Type B pancreatic cell (in vitro differentiated cells): ENCODE measurements around the gene HABP2. TPM values are rescaled to one million over a fixed set of nuclear protein-coding genes. Genes with fewer than 3 reads are reported as not detected.

Experiments used
- DNase-seq: peaks from one replicate; pipeline ENCODE4 v3.0.0; 2021; ENCODE audit warnings: mixed read lengths; ENCODE audit not compliant: unreplicated experiment; ENCODE audit errors: extremely low spot score
- H3K27ac Mint-ChIP-seq: 2 replicates; pipeline ENCODE4 v1.8.0; 2021; ENCODE audit warnings: mild to moderate bottlenecking, mixed read lengths
- H3K27me3 Mint-ChIP-seq: 2 replicates; pipeline ENCODE4 v1.8.0; 2021; ENCODE audit warnings: mixed read lengths
- H3K36me3 Mint-ChIP-seq: 2 replicates; pipeline ENCODE4 v1.8.0; 2021; ENCODE audit warnings: mixed read lengths
- H3K4me1 Mint-ChIP-seq: one replicate; pipeline ENCODE4 v1.8.0; 2021; ENCODE audit warnings: mixed read lengths; ENCODE audit not compliant: unreplicated experiment
- H3K4me3 Mint-ChIP-seq: 2 replicates; pipeline ENCODE4 v1.8.0; 2021; ENCODE audit warnings: mild to moderate bottlenecking, mixed read lengths
- H3K9me3 Mint-ChIP-seq: 2 replicates; pipeline ENCODE4 v1.8.0; 2021; ENCODE audit warnings: mixed read lengths
- total RNA-seq: library from RNA; stranded (reverse); gene quantifications from 2 replicates; pipeline ENCODE4 v1.2.1, GENCODE V29; 2021; ENCODE audit warnings: low replicate concordance
- TF ChIP-seq, protein P1 (sequence below): fragments of 200-600 bp; sonication (generic); conservative IDR thresholded peaks from 2 replicates; pipeline ENCODE4 v1.5.0; 2021; ENCODE audit warnings: antibody characterized with exemption, mild to moderate bottlenecking

HABP2 gene
- total RNA-seq, 1 donor from 2014 or later = 7.5 TPM

DNA sequence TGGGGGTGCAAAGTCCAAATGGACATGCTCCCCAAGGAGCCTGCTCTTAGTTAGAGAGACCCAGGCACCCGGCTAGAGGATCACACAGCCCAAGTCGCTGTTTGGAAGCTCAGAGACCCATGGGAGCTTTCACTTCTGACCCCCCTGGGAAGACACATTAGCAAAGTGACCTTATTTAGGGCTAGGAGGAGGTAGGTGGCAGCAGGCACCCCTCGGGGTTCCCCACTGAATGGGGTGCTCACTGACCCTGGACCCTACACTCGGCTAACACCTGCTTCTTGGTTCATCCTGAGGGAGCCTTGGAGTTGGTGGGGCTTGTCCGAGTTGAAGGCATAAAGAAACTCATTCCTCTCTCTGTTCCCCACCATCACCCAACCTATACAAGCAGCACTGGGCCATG lies 27.1 kb upstream of the HABP2 start:
- Mint-ChIP-seq H3K36me3 (no peaks in the 10 kb centered on the region), H3K4me1 (peaks cover 27% of the 10 kb centered on the region), H3K27me3 (peaks cover 31% of the 10 kb centered on the region), H3K4me3 (no peak overlapping the region), H3K27ac (no peak overlapping the region), H3K9me3 (no peaks in the 10 kb centered on the region)
- no peak for DNase-seq
- TF ChIP-seq, protein P1, sequence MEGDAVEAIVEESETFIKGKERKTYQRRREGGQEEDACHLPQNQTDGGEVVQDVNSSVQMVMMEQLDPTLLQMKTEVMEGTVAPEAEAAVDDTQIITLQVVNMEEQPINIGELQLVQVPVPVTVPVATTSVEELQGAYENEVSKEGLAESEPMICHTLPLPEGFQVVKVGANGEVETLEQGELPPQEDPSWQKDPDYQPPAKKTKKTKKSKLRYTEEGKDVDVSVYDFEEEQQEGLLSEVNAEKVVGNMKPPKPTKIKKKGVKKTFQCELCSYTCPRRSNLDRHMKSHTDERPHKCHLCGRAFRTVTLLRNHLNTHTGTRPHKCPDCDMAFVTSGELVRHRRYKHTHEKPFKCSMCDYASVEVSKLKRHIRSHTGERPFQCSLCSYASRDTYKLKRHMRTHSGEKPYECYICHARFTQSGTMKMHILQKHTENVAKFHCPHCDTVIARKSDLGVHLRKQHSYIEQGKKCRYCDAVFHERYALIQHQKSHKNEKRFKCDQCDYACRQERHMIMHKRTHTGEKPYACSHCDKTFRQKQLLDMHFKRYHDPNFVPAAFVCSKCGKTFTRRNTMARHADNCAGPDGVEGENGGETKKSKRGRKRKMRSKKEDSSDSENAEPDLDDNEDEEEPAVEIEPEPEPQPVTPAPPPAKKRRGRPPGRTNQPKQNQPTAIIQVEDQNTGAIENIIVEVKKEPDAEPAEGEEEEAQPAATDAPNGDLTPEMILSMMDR = no peak

DNA sequence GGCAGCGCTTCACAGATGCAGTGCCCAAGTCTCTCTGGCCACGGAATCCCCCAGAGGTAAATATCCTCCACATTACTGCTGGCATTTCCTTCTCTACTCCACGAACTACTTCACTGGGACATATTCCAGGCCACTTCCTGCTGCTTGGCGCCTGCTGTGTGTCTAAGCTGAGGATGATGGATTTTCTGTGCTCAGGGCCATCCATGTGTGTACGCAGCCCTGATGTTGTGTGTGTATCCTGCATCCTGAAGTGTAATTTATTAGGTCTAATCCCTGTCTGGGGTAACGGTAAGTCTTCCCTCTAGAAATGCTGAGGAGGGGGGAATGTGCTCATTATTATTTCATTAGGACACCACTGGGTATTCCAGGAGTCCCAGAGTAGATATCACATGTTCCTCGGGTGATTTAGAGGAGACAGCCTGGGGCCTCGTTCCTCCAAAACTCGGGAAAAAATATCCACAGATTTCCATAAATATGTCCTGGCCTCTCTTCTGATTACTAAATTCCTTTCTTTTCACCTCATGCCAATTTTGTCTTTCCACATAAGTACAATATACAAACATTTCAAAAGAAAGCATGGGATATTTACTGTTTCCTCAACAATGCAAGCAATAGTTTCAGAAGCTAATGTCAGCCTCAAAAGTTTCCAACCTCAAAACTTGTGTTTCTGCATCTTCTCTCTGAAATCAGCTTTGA lies 25.5 kb upstream of the HABP2 start:
- Mint-ChIP-seq H3K4me1 (peaks cover 23% of the 10 kb centered on the region), H3K27ac (no peak overlapping the region), H3K9me3 (no peaks in the 10 kb centered on the region), H3K4me3 (no peak overlapping the region), H3K27me3 (peaks cover 27% of the 10 kb centered on the region), H3K36me3 (no peaks in the 10 kb centered on the region)
- DNase-seq = no peak
- TF ChIP-seq, protein P1 = no peak

DNA sequence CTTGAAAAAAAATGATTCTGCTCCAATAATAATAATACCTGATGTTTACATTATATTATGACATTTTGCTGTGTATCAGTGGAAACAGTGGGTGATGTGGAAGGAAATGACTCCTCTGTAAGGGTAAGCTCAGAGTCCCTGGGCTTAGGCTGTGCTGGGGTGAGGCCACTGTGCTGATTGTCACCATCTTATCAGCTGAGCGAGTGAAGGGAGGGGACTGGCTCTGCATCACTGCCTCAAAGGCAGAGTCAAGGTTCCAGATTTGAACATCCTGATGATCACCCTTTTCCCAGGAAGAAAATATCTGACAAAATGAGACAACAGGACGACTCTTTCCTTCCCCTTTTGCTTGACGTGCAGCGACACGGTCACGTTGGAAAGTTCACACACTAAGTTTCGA lies 24.0 kb upstream of the HABP2 start:
- no peaks in the 10 kb centered on the region for H3K9me3 Mint-ChIP-seq
- no peak overlapping the region for H3K4me3 Mint-ChIP-seq
- H3K27ac Mint-ChIP-seq = no peak overlapping the region
- no peaks in the 10 kb centered on the region for H3K36me3 Mint-ChIP-seq
- H3K4me1 Mint-ChIP-seq = peaks cover 13% of the 10 kb centered on the region
- DNase-seq = no peak
- H3K27me3 Mint-ChIP-seq = peaks cover 26% of the 10 kb centered on the region
- TF ChIP-seq, protein P1 = no peak

DNA sequence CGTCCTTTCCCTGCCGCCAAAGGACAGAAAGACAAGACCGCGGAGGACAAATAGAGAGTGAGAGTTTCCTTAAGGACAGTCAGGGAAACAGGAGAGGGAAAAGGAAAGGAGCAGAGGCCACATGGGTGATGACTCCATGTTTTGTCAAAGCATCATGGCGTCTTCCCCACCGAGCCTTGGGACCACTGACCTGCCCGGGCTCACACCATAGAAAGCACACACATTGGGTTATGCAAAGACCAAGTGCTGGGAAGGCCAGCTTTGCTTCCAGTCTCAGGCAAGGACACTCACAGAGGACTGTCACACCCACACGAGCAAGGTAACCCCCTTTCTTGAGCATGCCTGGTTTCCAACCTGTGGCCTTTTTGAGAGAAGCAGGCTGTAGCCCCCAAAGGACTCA lies 23.3 kb upstream of the HABP2 start:
- Mint-ChIP-seq H3K9me3 (no peaks in the 10 kb centered on the region), H3K27ac (no peak overlapping the region), H3K4me1 (peaks cover 13% of the 10 kb centered on the region), H3K4me3 (no peak overlapping the region), H3K36me3 (no peaks in the 10 kb centered on the region), H3K27me3 (peaks cover 25% of the 10 kb centered on the region)
- TF ChIP-seq, protein P1 = no peak
- no peak for DNase-seq

DNA sequence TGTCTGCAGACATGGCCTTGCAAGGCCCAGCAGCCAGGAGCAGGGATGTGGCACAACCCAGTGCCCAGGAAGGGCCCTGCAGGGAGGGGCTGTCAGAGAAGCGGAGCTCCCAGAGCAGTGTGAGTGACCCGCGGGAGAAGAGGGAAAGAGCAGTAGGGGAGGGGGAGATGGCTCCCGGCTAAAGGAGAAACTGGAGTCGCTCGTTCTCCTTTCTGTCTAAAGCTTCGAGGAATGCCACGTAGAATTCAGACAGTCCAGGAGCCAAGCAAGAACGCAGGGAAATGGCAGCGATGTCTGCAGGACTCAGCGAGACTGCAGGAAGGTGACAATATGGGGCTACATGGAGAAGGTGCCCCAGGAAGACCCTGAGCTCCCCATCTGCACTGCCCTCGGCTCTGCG lies 22.4 kb upstream of the HABP2 start:
- H3K27ac Mint-ChIP-seq = no peak overlapping the region
- H3K27me3 Mint-ChIP-seq = peaks cover 25% of the 10 kb centered on the region
- H3K36me3 Mint-ChIP-seq = no peaks in the 10 kb centered on the region
- H3K4me1 Mint-ChIP-seq = peaks cover 13% of the 10 kb centered on the region
- no peaks in the 10 kb centered on the region for H3K9me3 Mint-ChIP-seq
- TF ChIP-seq, protein P1 = no peak
- DNase-seq = no peak
- H3K4me3 Mint-ChIP-seq = no peak overlapping the region

DNA sequence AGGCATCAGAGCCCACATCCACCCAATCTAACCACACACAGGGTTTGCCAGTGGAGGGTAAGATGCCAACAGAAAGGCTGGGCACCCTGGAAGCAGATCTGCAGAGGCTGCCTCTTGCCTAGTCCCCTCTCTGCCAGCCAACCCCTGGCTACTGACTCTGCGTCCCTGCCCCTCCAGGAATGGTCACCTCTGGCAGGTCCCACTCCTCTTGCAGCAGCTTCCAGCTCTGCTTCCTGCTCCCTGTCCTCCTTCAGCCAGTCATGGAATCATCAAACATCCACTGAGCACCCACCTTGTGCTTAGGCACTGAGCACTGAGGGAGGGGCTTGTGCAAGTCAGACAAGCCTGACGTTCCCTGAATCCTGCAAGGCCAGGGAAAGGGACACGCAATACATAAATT lies 20.1 kb upstream of the HABP2 start:
- no peaks in the 10 kb centered on the region for H3K36me3 Mint-ChIP-seq
- H3K27ac Mint-ChIP-seq = no peak overlapping the region
- TF ChIP-seq, protein P1 = no peak
- H3K4me1 Mint-ChIP-seq = peaks cover under 1% of the 10 kb centered on the region
- H3K27me3 Mint-ChIP-seq = peaks cover 18% of the 10 kb centered on the region
- H3K4me3 Mint-ChIP-seq = no peak overlapping the region
- H3K9me3 Mint-ChIP-seq = no peaks in the 10 kb centered on the region
- no peak for DNase-seq
